Gastroesophageal sphincter (tissue), 3 donors: Measurements from ENCODE around the gene PARD3B.

Source experiments
- EP300 ChIP-seq: sonication (generic); formaldehyde crosslinking; IDR thresholded peaks from one replicate; pipeline ENCODE4 v1.6.1; 2017; ENCODE audit warnings: antibody characterized with exemption, mild to moderate bottlenecking
- POLR2A ChIP-seq, 2 donors: fragments of 450-650 bp; IDR thresholded peaks; one replicate each; pipeline ENCODE4 v1.6.1; 2017; ENCODE audit warnings: antibody characterized with exemption in 2 of 2, mild to moderate bottlenecking in 2 of 2, moderate library complexity in 1 of 2
- POLR2AphosphoS5 ChIP-seq: sonication (generic); formaldehyde crosslinking; IDR thresholded peaks from one replicate; pipeline ENCODE4 v1.6.1; 2017; ENCODE audit warnings: antibody characterized with exemption
- TF ChIP-seq, protein P1 (sequence below), 4 experiments: fragments of 200-600 bp in 2 of 4; fragments of 450-650 bp in 2 of 4; sonication (generic) in 1 of 4; IDR thresholded peaks; one replicate each; pipeline ENCODE4 v1.5.1; 2017 to 2019; ENCODE audit warnings: antibody characterized with exemption in 4 of 4, mild to moderate bottlenecking in 2 of 4, moderate library complexity in 2 of 4

- TF ChIP-seq, protein P1, sequence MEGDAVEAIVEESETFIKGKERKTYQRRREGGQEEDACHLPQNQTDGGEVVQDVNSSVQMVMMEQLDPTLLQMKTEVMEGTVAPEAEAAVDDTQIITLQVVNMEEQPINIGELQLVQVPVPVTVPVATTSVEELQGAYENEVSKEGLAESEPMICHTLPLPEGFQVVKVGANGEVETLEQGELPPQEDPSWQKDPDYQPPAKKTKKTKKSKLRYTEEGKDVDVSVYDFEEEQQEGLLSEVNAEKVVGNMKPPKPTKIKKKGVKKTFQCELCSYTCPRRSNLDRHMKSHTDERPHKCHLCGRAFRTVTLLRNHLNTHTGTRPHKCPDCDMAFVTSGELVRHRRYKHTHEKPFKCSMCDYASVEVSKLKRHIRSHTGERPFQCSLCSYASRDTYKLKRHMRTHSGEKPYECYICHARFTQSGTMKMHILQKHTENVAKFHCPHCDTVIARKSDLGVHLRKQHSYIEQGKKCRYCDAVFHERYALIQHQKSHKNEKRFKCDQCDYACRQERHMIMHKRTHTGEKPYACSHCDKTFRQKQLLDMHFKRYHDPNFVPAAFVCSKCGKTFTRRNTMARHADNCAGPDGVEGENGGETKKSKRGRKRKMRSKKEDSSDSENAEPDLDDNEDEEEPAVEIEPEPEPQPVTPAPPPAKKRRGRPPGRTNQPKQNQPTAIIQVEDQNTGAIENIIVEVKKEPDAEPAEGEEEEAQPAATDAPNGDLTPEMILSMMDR (IDR thresholded peaks at IDR 0.05): no peak
- no peak for TF ChIP-seq POLR2A (IDR thresholded peaks at IDR 0.05)
- no peak for TF ChIP-seq EP300
- TF ChIP-seq POLR2AphosphoS5: no peak
Observed at GRCh38 chr2:205543937-205544702, 998.8 kb downstream of the PARD3B start.
